ENCODE measurements around the gene PPP1R12B. TPM values are rescaled to one million over a fixed set of nuclear protein-coding genes. Genes with fewer than 3 reads are reported as not detected.
"Not testable (repeated sequence)": the region's sequence is repeated elsewhere in the genome, so short reads cannot be mapped to it uniquely, and the experiment has no call there.

PPP1R12B gene
- total and polyA plus RNA-seq, 4 donors = 6.0 to 122 (median 22.0) TPM

DNA sequence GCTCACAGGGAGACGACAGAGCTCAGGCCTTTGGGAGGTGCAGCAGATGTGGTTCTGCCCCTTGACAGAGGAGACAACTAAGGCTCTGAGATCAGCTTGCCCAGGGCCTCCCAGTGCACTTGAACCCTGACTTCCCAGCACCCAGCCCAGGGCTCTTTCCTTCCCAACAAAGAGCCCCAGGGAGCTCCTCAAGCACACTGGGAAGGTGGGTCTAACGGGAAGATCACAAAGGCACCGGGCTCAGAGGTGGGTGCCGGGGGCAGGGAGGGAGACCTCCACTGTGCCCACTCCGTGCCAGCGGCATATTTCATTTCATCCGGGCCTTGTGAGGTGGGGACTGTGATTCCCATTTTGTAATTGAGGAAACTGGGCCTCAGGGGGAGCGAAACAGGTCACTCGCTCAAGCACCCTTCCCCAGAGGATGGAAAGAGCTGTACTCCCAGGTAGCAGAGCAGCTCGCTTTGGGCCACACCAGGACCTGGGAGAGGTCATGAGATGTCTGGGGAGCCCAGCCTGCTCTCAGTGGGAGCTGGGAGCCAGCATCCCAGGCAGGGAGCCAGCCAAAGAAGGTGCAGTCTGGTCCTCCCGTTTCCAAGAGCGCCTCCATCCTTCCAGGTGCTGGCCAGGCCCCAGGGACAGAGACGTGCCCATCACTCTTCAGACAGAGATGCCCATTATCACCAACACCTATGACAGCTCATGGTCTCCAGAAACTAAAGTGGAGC is 279.5 kb downstream of the PPP1R12B start:
- 87 to 95% methylated on average over 13 of the region's 13 CpGs for WGBS, 2 donors
- ATAC-seq (ENCODE audit: insufficient read depth, low FRiP score) = no peak

DNA sequence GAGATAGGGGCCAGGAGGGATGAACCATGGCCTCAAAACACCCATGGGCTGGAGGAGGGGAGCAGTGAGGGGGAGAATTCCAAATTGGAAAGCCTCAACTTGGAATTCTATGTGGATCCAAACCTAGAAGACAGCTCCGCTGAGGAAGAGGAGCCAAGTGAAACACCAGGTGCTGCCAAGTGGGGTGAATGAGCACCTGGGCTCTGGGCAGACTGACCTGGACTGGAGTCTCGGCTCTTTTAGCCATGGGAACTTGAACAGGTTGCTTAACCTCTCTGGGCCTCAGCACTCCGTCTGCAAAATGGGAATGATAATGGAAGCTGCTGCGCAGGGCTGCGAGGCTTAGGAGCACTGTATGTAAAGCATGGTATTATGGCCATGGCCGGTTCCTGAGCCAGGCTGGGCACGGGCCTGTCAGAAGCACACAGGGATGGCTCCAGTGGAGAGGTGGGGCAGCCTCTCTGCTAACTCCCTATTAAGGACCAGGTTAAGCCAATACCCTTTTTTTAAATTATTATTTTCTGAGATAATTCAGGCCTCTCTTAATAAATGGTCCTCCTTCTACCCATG is 280.2 kb downstream of the PPP1R12B start:
- H3K9ac ChIP-seq (ENCODE audit: insufficient read depth in 1 of 2, low read length in 2 of 2) = no peak overlapping the region
- WGBS, 2 donors = 87 to 89% methylated on average over 7 of the region's 7 CpGs
- no peak overlapping the region for H3K4me3 ChIP-seq
- H3K36me3 ChIP-seq (ENCODE audit: control insufficient read depth in 4 of 4, insufficient read depth in 4 of 4, low read length in 4 of 4) = no peaks in the 10 kb centered on the region
- H3K27ac ChIP-seq (ENCODE audit: low read depth in 1 of 2, low read length in 1 of 2) = no peak overlapping the region
- DNase-seq (no peak), ATAC-seq (ENCODE audit: insufficient read depth, low FRiP score) (no peak)
- TF ChIP-seq, protein P1, sequence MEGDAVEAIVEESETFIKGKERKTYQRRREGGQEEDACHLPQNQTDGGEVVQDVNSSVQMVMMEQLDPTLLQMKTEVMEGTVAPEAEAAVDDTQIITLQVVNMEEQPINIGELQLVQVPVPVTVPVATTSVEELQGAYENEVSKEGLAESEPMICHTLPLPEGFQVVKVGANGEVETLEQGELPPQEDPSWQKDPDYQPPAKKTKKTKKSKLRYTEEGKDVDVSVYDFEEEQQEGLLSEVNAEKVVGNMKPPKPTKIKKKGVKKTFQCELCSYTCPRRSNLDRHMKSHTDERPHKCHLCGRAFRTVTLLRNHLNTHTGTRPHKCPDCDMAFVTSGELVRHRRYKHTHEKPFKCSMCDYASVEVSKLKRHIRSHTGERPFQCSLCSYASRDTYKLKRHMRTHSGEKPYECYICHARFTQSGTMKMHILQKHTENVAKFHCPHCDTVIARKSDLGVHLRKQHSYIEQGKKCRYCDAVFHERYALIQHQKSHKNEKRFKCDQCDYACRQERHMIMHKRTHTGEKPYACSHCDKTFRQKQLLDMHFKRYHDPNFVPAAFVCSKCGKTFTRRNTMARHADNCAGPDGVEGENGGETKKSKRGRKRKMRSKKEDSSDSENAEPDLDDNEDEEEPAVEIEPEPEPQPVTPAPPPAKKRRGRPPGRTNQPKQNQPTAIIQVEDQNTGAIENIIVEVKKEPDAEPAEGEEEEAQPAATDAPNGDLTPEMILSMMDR (IDR thresholded peaks at IDR 0.05; ENCODE audit: control extremely low read depth, extremely low read depth) = no peak
- peaks cover 0 to 4% (median 3%) of the 10 kb centered on the region in 3 donors for H3K27me3 ChIP-seq (ENCODE audit: control insufficient read depth in 3 of 3, insufficient read depth in 3 of 3, low read length in 2 of 3)
- peaks cover 0 to 2% (median 0%) of the 10 kb centered on the region in 4 donors for H3K9me3 ChIP-seq (ENCODE audit: control insufficient read depth in 4 of 4, insufficient read depth in 3 of 4, low read length in 3 of 4)
- peaks cover 0 to 2% (median 0%) of the 10 kb centered on the region in 5 donors for H3K4me1 ChIP-seq (ENCODE audit: control insufficient read depth in 5 of 5, insufficient read depth in 5 of 5, low read length in 5 of 5)

More for the DNA sequence above, 279.5 kb downstream of the PPP1R12B start:
- no peaks in the 10 kb centered on the region for H3K36me3 ChIP-seq (ENCODE audit: control insufficient read depth in 4 of 4, insufficient read depth in 4 of 4, low read length in 4 of 4)
- H3K27ac ChIP-seq (ENCODE audit: low read depth in 1 of 2, low read length in 1 of 2) = no peak overlapping the region
- TF ChIP-seq, protein P1 (IDR thresholded peaks at IDR 0.05; ENCODE audit: control extremely low read depth, extremely low read depth) = no peak
- no peak overlapping the region for H3K4me3 ChIP-seq
- H3K9me3 ChIP-seq (ENCODE audit: control insufficient read depth in 4 of 4, insufficient read depth in 3 of 4, low read length in 3 of 4) = peaks cover 0 to 2% (median 0%) of the 10 kb centered on the region in 4 donors
- no peak for DNase-seq
- H3K9ac ChIP-seq (ENCODE audit: insufficient read depth in 1 of 2, low read length in 2 of 2) = no peak overlapping the region
- H3K4me1 ChIP-seq (ENCODE audit: control insufficient read depth in 5 of 5, insufficient read depth in 5 of 5, low read length in 5 of 5) = peaks cover 0 to 4% (median 2%) of the 10 kb centered on the region in 5 donors
- H3K27me3 ChIP-seq (ENCODE audit: control insufficient read depth in 3 of 3, insufficient read depth in 3 of 3, low read length in 2 of 3) = peaks cover 0 to 4% (median 3%) of the 10 kb centered on the region in 3 donors

DNA sequence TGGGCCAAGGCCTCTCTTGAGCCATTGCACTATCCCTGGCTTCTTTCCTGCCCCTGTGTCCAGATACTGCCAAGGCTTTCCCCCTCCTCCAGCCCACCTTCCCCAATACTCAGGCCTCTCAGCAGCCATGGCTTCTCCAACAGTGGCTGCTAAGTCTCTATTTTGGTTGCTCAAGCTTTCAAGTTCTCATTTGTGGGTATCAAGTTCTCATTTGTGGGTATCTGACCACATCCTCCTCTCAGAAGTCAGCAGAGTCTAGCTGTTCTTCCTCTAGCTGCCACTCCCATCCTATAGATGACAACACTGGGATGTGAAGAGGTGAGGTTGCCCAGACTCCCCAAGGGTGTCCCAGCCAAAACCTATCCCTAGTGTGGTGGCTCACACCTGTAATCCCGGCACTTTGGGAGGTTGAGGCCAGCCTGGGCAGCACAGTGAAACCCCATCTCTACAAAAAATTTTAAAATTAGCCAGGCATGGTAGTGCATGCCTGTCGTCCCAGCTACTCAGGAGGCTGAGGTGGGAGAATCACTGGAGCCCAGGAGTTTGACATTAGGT is 280.8 kb downstream of the PPP1R12B start:
- not testable (repeated sequence) for H3K9ac ChIP-seq (ENCODE audit: insufficient read depth in 1 of 2, low read length in 2 of 2); H3K9me3 ChIP-seq (ENCODE audit: control insufficient read depth in 4 of 4, insufficient read depth in 3 of 4, low read length in 3 of 4); H3K4me1 ChIP-seq (ENCODE audit: control insufficient read depth in 5 of 5, insufficient read depth in 5 of 5, low read length in 5 of 5); H3K4me3 ChIP-seq; H3K36me3 ChIP-seq (ENCODE audit: control insufficient read depth in 4 of 4, insufficient read depth in 4 of 4, low read length in 4 of 4); H3K27ac ChIP-seq (ENCODE audit: low read depth in 1 of 2, low read length in 1 of 2); DNase-seq; H3K27me3 ChIP-seq (ENCODE audit: control insufficient read depth in 3 of 3, insufficient read depth in 3 of 3, low read length in 2 of 3)
- 57 to 71% methylated on average over 2 of the region's 2 CpGs for WGBS, 2 donors
- peak; percentile 29 for ATAC-seq (ENCODE audit: insufficient read depth, low FRiP score)

DNA sequence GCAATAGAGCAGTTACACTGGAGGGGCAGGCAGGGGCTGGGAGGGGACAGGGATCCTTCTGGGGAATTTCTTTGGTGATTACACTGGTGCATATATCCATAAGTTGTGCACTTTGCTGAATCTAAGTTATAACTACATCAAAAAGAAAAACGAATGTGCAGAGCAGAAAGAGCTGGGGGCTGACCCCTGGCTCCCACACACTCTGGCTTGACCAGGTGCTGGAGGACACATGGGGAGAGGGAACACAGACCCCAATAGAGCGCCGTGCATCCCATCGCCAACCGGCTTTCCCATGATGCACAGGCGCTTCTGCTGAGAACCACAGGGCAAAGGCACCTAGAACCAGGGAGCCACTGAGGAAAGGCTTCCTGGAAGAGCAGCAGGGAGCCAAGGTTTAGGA is 281.6 kb downstream of the PPP1R12B start:
- ATAC-seq (ENCODE audit: insufficient read depth, low FRiP score); H3K36me3 ChIP-seq (ENCODE audit: control insufficient read depth in 4 of 4, insufficient read depth in 4 of 4, low read length in 4 of 4); H3K27me3 ChIP-seq (ENCODE audit: control insufficient read depth in 3 of 3, insufficient read depth in 3 of 3, low read length in 2 of 3); H3K4me1 ChIP-seq (ENCODE audit: control insufficient read depth in 5 of 5, insufficient read depth in 5 of 5, low read length in 5 of 5); H3K9ac ChIP-seq (ENCODE audit: insufficient read depth in 1 of 2, low read length in 2 of 2); H3K4me3 ChIP-seq; H3K27ac ChIP-seq (ENCODE audit: low read depth in 1 of 2, low read length in 1 of 2); H3K9me3 ChIP-seq (ENCODE audit: control insufficient read depth in 4 of 4, insufficient read depth in 3 of 4, low read length in 3 of 4); DNase-seq: not testable (repeated sequence)
- WGBS, 2 donors = 88 to 90% methylated on average over 6 of the region's 6 CpGs
